OCI-LY1 (cell line): ENCODE results near the gene DPAGT1.

Source experiments
- EZH2 ChIP-seq: fragments of 200-600 bp; sonication (generic), shearing (Covaris generic); IDR thresholded peaks from 2 replicates; pipeline ENCODE4 v1.8.0; 2017; ENCODE audit warnings: borderline replicate concordance, mixed run types, mild to moderate bottlenecking, antibody characterized with exemption, low read length, moderate library complexity, mixed read lengths
- TF ChIP-seq, protein P1 (sequence below): fragments of 200-600 bp; sonication (generic), shearing (Covaris generic); IDR thresholded peaks from 2 replicates; pipeline ENCODE4 v1.5.1; 2017; ENCODE audit warnings: mild to moderate bottlenecking, antibody characterized with exemption, low read length, moderate library complexity, mixed read lengths

DNA sequence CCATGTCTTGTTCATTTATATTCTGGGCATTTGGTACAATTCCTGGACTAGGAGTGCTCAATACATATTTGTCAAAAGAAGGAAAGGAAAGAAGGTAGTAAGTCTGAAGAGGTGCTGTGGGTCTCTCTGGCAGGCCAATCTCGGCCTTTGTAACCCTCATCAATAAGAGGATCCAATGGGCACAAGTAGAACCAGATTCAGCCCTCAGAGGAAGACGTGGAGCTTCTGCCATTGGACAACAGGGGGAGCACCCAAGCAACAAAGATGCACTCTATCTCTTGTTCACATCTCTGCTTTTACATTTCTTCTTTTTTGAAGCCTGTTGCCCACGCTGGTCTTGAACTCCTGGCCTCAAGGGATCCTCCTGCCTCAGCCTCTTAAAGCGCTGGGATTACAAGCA, 36.3 kb downstream of the DPAGT1 start:
- TF ChIP-seq, protein P1, sequence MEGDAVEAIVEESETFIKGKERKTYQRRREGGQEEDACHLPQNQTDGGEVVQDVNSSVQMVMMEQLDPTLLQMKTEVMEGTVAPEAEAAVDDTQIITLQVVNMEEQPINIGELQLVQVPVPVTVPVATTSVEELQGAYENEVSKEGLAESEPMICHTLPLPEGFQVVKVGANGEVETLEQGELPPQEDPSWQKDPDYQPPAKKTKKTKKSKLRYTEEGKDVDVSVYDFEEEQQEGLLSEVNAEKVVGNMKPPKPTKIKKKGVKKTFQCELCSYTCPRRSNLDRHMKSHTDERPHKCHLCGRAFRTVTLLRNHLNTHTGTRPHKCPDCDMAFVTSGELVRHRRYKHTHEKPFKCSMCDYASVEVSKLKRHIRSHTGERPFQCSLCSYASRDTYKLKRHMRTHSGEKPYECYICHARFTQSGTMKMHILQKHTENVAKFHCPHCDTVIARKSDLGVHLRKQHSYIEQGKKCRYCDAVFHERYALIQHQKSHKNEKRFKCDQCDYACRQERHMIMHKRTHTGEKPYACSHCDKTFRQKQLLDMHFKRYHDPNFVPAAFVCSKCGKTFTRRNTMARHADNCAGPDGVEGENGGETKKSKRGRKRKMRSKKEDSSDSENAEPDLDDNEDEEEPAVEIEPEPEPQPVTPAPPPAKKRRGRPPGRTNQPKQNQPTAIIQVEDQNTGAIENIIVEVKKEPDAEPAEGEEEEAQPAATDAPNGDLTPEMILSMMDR: peak; percentile 58
- TF ChIP-seq EZH2: no peak
